Measurements from ENCODE around the gene MOSPD2.

The MOSPD2 gene

GRCh38 chrX:14902537-14902936 is 29.3 kb downstream of the MOSPD2 start:
- TF ChIP-seq CTCF (IDR thresholded peaks at IDR 0.05; ENCODE audit: insufficient read depth, missing control alignments): no peak
- FAIRE-seq (no peak), DNase-seq (ENCODE audit: insufficient read length, low spot score) (no peak)

DNA sequence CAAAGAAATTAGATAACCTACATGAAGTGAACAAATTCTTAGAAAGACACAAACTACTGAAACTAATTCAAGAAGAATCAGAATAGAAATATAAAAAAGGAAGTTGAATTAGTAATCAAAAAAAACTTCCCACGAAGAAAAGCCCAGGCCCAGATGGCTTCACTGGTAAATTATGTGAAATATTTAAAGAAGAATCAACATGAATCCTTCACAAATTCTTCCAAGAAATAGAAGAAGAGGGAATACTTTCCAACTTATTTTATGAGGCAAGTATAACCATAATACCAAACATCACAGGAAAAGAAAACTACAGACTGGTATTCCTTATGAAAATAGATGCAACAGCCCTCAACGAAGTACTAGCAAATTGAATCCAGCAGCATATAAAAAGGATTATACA is 30.7 kb downstream of the MOSPD2 start:
- FAIRE-seq (no peak), DNase-seq (ENCODE audit: insufficient read length, low spot score) (no peak)
- TF ChIP-seq CTCF (IDR thresholded peaks at IDR 0.05; ENCODE audit: insufficient read depth, missing control alignments): no peak

GRCh38 chrX:14913241-14913640 is 40.0 kb downstream of the MOSPD2 start:
- no peak for FAIRE-seq
- DNase-seq (ENCODE audit: insufficient read length, low spot score): no peak

GRCh38 chrX:14915596-14915995 is 42.4 kb downstream of the MOSPD2 start:
- DNase-seq (ENCODE audit: insufficient read length, low spot score) (no peak), FAIRE-seq (no peak)
- TF ChIP-seq CTCF (IDR thresholded peaks at IDR 0.05; ENCODE audit: insufficient read depth, missing control alignments): no peak

More at GRCh38 chrX:14913241-14913640, 40.0 kb downstream of the MOSPD2 start:
- TF ChIP-seq CTCF (IDR thresholded peaks at IDR 0.05; ENCODE audit: insufficient read depth, missing control alignments): no peak

GRCh38 chrX:14916017-14916674 is 42.9 kb downstream of the MOSPD2 start:
- FAIRE-seq: no peak
- DNase-seq (ENCODE audit: insufficient read length, low spot score): no peak
- TF ChIP-seq CTCF (IDR thresholded peaks at IDR 0.05; ENCODE audit: insufficient read depth, missing control alignments): no peak

DNA sequence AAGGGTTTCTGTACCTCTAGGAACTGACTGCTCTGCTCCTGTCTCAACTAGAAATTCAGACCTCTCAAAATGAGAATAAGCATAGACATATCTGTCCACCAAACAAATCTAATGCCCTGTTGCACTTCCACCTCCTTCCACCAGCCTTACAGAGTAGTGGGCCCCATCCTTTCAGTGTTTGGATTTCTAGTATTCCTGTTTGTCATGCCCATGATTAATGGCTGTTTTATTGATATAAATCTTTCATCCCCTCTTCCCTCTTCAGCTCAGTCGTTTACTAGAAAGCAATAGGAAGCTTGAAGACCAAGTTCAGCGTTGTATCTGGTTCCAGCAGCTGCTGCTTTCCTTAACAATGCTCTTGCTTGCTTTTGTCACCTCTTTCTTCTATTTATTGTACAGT is 46.2 kb downstream of the MOSPD2 start:
- FAIRE-seq: no peak
- TF ChIP-seq CTCF (IDR thresholded peaks at IDR 0.05; ENCODE audit: insufficient read depth, missing control alignments): no peak

DNA sequence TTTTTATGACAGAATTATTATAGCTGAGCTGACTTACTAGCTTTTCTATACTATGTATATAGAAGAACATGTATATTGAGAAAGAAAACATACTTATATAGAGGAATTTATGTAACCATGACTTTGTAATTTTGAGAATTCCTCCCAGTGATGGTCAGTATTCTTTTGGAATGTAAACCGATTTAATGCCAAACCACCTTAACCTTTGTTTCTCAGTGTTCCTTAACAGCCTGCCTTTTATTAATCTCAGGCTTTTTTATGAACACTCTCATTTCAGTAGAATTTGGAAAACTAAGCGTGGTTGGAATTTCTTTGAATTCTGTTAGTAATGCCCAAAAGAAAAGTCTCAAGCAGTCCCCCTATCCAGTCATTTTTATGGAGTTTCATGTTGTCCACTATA is 47.0 kb downstream of the MOSPD2 start:
- no peak for FAIRE-seq
- no peak for DNase-seq (ENCODE audit: insufficient read length, low spot score)
- no peak for TF ChIP-seq CTCF (IDR thresholded peaks at IDR 0.05; ENCODE audit: insufficient read depth, missing control alignments)

More for the DNA sequence above, 46.2 kb downstream of the MOSPD2 start:
- no peak for DNase-seq (ENCODE audit: insufficient read length, low spot score)

Measured in D721Med (cell line).